WI38 (cell line): ENCODE data around the gene SNRNP200.

Source experiments
- H3K4me3 ChIP-seq: 2 replicates; pipeline ENCODE4 v1.5.1; 2011; ENCODE audit warnings: low read depth, mild to moderate bottlenecking, control low read depth, low read length
- TF ChIP-seq, protein P1 (sequence below): IDR thresholded peaks from 2 replicates; pipeline ENCODE4 v1.5.1; 2012; ENCODE audit warnings: low read depth, mild to moderate bottlenecking, control low read depth, low read length

Gene SNRNP200

DNA sequence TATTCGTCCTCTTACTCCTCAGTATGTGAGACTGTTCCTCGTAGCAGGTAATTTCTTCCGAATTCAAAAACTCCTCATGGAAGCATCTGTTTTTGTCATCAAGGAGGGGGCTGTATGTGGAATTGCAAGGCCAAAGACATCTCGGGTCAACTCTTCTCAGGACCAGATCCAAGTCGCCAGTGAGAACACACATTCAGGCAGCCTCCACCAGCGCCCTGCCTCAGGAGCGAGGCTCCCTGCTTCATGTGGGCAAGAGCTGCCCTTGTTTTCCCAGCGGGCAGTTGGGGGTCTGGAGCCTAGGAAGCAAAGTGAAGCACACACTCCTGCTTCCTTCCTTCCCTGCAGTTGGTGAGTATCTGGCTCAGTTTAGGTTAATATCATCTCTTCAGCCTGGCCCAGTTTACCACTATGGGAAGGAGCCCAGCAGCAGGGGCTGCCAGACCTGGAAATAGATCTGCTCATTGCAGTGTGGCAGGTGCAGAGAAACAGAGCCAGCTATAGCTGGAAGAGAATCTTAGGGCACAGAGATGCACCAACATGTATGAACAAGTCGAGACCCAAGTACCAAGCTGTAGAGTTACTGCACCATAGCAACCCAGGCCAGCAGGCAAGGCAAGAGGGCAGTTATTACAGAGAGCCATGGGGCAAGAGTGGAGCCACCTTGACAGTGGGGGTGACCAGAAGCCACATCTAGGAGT lies 64.9 kb downstream of the SNRNP200 start:
- TF ChIP-seq, protein P1, sequence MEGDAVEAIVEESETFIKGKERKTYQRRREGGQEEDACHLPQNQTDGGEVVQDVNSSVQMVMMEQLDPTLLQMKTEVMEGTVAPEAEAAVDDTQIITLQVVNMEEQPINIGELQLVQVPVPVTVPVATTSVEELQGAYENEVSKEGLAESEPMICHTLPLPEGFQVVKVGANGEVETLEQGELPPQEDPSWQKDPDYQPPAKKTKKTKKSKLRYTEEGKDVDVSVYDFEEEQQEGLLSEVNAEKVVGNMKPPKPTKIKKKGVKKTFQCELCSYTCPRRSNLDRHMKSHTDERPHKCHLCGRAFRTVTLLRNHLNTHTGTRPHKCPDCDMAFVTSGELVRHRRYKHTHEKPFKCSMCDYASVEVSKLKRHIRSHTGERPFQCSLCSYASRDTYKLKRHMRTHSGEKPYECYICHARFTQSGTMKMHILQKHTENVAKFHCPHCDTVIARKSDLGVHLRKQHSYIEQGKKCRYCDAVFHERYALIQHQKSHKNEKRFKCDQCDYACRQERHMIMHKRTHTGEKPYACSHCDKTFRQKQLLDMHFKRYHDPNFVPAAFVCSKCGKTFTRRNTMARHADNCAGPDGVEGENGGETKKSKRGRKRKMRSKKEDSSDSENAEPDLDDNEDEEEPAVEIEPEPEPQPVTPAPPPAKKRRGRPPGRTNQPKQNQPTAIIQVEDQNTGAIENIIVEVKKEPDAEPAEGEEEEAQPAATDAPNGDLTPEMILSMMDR = no peak
- H3K4me3 ChIP-seq = no peak overlapping the region

DNA sequence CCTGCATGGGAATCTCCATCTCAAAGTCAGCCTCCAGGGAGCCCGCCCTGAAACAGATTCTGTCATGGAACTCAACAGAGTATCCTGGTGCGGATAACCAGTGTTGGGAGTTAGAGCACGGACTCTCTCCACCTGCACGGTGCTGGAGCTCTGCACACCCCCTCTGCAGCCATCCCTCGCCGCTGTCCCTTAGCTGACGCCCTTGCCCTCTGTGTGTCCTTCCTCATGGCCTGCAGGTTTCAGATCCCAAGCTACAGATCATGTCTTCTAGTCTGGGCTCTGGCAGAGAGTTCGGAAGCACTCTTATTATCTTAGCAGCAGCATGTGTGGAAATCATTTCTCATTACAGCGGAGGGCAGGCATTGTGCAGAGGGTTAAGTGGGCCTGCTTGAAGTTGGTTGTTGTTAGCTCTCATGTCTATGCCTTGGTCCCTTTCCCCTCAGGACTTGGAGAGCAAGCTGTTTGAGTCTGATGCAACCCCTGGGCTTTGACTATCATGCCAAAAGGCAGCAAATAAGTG lies 65.5 kb downstream of the SNRNP200 start:
- H3K4me3 ChIP-seq = no peak overlapping the region
- TF ChIP-seq, protein P1 = no peak

DNA sequence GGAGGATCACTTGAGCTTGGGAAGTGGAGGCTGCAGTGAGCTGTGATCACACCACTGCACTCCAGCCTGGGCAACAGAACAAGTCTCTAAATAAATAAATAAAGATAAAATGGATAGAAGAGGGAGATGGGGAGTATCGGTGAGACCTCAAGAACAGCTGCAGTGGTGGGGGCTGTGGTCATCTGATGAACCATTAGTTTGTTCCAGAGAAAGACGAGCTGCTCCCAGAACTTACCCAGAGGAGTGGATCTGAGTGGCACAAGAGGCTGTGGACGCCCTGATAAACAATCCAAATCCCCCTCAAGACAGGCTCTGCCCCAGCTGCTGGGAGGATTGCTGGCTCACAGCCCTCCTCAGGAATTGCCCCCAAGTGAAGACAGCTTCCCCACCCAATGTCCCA lies 66.3 kb downstream of the SNRNP200 start:
- H3K4me3 ChIP-seq = no peak overlapping the region
- TF ChIP-seq, protein P1 = no peak

DNA sequence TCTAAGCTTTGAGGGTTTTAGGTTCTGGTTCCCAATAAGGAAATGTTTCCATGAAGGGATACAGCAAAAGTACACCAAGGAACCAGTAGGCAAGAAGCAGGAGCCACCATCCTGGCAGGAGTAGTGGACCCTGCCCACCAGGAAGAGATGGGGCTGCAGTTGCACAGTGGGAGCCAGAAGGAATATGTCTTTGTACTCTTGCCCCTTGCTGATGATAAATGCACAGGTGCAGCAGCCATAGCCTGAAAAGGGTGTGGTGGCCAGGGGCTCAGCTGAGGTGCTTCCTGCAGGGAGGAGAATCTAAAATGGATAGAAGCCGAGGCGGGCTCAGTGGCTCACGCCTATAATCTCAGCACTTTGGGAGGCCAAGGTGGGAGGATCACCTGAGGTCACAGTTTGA lies 67.1 kb downstream of the SNRNP200 start:
- TF ChIP-seq, protein P1 = no peak
- H3K4me3 ChIP-seq = no peak overlapping the region

DNA sequence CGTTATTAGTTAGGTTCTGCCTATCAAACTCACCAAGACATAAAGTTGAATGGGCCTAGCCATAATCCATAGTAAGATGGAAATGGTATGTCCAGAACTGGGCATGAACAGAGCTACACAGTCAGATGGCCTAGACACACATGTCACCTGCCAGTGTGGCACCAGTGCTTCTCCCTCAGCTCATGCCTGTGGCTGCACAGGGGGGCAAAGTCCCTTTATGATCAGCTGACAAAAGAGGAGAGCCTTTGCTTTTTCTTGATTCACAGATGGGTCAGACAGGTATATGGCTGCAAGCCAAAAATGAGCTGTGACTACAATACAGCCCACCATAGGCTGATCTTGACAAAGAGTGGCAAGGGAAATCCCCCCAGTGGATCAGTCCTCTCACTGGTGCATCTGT lies 68.5 kb downstream of the SNRNP200 start:
- H3K4me3 ChIP-seq = no peak overlapping the region
- TF ChIP-seq, protein P1 = no peak

DNA sequence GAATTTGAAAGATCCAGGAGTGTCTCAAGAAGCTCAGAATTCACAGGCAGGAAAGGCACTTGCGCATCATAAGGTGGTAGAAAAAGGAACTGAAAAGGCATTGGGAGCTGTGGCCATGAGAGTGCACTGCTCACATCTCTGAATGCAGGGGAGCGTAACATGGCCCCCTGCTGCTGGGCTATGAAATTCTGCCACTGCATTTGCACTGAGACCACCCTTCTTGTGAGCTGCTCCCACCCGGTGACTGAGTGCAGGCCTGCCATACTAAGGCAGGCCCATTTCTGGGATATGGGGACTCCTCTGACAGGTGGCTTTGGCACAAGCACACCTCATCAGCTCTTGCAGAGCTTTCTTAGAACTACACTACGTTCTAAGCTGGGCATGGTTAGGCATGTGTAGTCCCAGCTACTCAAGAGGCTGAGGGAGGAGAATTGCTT lies 71.4 kb downstream of the SNRNP200 start:
- H3K4me3 ChIP-seq = no peak overlapping the region
- TF ChIP-seq, protein P1 = no peak

DNA sequence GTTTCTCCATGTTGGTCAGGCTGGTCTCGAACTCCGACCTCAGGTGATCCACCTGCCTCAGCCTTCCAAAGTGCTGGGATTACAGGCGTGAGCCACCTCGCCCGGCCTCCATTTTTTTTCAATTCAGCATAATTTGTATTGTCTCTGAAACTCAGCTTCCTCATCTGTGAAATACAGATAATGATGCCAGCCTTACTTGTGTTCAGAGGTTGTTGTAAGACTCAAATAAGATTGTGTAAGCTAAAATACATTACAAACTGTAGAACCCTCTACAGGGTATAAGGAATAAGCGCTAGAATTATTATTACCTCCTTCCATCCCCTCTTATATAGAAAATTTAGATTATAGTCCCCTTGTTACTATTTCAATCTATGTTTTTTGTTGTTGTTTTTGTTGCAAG lies 71.9 kb downstream of the SNRNP200 start:
- H3K4me3 ChIP-seq = no peak overlapping the region
- TF ChIP-seq, protein P1 = no peak
